Adipocyte (in vitro differentiated cells): ENCODE data around the gene KRTAP4-6.
"Not testable (repeated sequence)": the region's sequence is repeated elsewhere in the genome, so short reads cannot be mapped to it uniquely, and the experiment has no call there.

ENCODE experiments used
- DNase-seq: peaks from one replicate; pipeline ENCODE4 v3.0.0-alpha.2; 2015; ENCODE audit warnings: low read depth
- H3K27me3 ChIP-seq: replicated peaks from 2 replicates; pipeline ENCODE4 v1.7.0; 2013; ENCODE audit warnings: mild to moderate bottlenecking, low read length, moderate library complexity; ENCODE audit not compliant: control insufficient read depth, insufficient read depth
- H3K36me3 ChIP-seq: 2 replicates; pipeline ENCODE4 v1.7.0; 2013; ENCODE audit warnings: low read length, mild to moderate bottlenecking, moderate library complexity; ENCODE audit not compliant: control insufficient read depth, insufficient read depth, severe bottlenecking
- H3K4me1 ChIP-seq: 2 replicates; pipeline ENCODE4 v1.7.0; 2013; ENCODE audit warnings: mild to moderate bottlenecking, low read length, moderate library complexity; ENCODE audit not compliant: control insufficient read depth, insufficient read depth
- H3K4me3 ChIP-seq: 2 replicates; pipeline ENCODE4 v1.7.0; 2013; ENCODE audit warnings: mild to moderate bottlenecking, low read length, moderate library complexity
- H3K9ac ChIP-seq: 2 replicates; pipeline ENCODE4 v1.7.0; 2013; ENCODE audit warnings: mild to moderate bottlenecking, low read length, moderate library complexity
- H3K9me3 ChIP-seq: 2 replicates; pipeline ENCODE4 v1.7.0; 2013; ENCODE audit warnings: mild to moderate bottlenecking, low read length, moderate library complexity; ENCODE audit not compliant: control insufficient read depth

The KRTAP4-6 gene

DNA sequence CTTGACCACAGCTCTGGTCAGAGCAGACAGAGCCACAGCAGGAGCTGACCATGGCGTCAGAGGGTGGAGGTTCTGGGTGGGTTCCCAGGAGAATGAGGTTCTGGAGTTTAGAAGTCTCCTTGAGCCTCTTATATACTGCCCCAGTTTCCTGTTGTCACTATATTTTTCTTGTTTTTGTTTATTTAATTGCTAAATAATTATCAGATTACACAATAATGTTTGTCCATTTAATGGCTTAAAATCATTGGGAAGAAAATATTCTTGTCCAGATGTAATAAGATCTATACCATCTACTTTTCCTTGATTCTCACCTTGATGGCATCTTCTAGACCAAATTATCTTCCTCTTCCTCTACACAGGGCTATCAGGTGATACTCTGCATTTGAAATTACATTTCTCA, 27.8 kb upstream of the KRTAP4-6 start, which contains the start of gene KRTAP4-3:
KRTAP4-3 (minus strand) TSS at position 101 of the 400 bp plus-strand sequence; CDS start at position 52, 49 bp downstream.
- no peaks in the 10 kb centered on the region for H3K9me3 ChIP-seq
- no peaks in the 10 kb centered on the region for H3K4me1 ChIP-seq
- H3K27me3 ChIP-seq = no peaks in the 10 kb centered on the region
- no peak within 1 kb of the TSS for H3K9ac ChIP-seq
- DNase-seq = no peak
- H3K36me3 ChIP-seq = no peaks in the 10 kb centered on the region
- no peak within 1 kb of the TSS for H3K4me3 ChIP-seq

DNA sequence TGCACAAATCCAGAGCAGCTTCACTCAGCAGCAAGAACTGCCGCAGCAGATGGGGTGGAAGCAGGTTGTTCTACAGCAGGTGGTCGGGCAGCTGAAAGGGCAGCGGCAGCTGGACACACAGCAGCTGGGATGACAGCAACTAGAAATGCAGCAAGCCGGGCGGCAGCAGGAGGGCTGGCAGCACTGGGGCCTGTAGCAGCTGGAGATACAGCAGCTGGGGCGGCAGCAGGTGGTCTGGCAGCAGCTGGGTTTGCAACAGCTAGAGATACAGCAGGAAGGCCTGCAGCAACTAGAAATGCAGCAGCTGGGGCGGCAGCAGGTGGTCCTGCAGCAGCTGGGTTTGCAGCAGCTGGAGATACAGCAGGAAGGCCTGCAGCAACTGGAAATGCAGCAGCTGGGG, 27.2 kb upstream of the KRTAP4-6 start:
- H3K9me3 ChIP-seq = no peaks in the 10 kb centered on the region
- no peak for DNase-seq
- H3K27me3 ChIP-seq = no peaks in the 10 kb centered on the region
- H3K4me3 ChIP-seq = no peak overlapping the region
- H3K36me3 ChIP-seq = no peaks in the 10 kb centered on the region
- H3K9ac ChIP-seq = no peak overlapping the region
- no peaks in the 10 kb centered on the region for H3K4me1 ChIP-seq

DNA sequence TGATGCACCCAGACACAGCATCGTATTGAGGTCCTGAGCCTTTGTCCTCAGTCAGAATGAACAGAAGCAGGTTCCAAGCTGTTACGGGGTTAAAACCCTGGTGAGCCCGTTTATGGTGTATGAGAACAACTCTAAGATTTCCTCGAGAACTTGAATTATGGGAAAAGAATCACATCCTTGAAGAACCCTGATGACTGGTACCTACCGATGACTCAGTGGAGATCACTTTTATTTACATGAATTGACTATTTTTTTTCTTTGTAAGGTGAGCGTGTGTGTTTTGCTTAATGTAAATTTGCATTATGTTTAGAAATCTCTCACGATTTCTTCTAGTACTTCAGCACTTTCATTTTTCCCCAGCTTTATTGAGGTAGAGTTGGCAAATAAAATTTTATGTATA, 23.5 kb upstream of the KRTAP4-6 start:
- Histone ChIP-seq H3K9me3 (no peaks in the 10 kb centered on the region), H3K9ac (no peak overlapping the region), H3K4me1 (no peaks in the 10 kb centered on the region), H3K36me3 (no peaks in the 10 kb centered on the region), H3K4me3 (no peak overlapping the region), H3K27me3 (no peaks in the 10 kb centered on the region)
- no peak for DNase-seq

DNA sequence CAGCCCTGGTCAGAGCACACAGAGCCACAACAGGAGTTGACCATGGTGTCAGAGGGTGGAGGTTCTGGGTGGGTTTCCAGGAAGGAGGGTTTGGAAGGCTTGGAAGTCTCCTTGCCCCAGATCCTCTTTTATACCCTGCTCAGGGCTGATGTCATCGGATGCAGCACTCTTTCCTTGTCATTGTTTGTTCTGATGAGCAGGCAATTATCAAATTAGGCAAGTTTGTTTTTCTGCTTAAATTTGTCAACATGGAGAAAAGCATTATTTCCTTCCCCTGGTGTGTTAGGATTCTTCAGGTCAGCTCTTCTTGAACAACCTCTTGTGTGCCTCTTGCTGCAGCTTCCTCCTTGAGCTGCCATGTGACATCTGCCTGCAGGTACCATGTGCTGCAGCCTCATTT, 20.3 kb upstream of the KRTAP4-6 start, which contains the start of gene KRTAP4-4:
KRTAP4-4 (minus strand) TSS at position 101 of the 400 bp plus-strand sequence; CDS start at position 44, 57 bp downstream.
- DNase-seq = no peak
- Histone ChIP-seq H3K27me3 (no peaks in the 10 kb centered on the region), H3K36me3 (no peaks in the 10 kb centered on the region)

DNA sequence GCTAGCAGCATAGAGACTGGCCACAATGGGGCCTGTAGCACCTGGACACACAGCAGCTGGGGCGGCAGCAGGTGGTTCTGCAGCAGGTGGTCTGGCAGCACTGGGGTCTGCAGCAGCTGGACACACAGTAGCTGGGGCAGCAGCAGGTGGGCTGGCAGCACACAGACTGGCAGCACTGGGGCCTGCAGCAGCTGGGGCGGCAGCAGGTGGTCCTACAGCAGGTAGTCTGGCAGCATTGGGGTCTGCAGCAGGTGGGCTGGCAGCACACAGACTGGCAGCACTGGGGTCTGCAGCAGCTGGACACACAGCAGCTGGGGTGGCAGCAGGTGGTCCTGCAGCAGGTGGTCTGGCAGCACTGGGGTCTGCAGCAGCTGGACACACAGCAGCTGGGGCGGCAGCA, 19.8 kb upstream of the KRTAP4-6 start:
- not testable (repeated sequence) for H3K9ac ChIP-seq, H3K9me3 ChIP-seq, H3K4me3 ChIP-seq, DNase-seq, H3K4me1 ChIP-seq, H3K36me3 ChIP-seq, H3K27me3 ChIP-seq

More for the DNA sequence above, 20.3 kb upstream of the KRTAP4-6 start, which contains the start of gene KRTAP4-4:
- no peaks in the 10 kb centered on the region for H3K9me3 ChIP-seq
- no peaks in the 10 kb centered on the region for H3K4me1 ChIP-seq
- H3K4me3 ChIP-seq = no peak within 1 kb of the TSS
- no peak within 1 kb of the TSS for H3K9ac ChIP-seq

DNA sequence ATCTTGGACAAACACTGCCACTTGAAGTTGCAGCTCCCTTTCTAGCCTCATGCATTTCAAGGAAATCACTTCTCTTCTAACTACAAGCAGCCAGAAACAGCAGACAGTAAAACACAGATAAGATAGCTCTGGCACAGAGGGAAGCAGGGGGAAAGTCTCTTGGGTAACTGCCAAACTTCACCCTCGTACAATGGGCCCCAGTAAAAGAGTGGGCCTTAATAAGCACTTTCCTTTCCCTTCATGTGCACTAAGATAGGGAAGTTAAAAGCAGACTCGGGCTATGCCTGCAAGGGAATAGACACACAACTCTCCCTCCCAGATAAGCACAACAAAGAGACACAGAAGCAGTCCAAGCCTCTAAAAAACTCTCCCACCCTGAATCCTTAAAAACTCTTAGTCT, 13.5 kb upstream of the KRTAP4-6 start:
- Histone ChIP-seq H3K9me3 (no peaks in the 10 kb centered on the region), H3K36me3 (no peaks in the 10 kb centered on the region), H3K27me3 (no peaks in the 10 kb centered on the region), H3K9ac (no peak overlapping the region), H3K4me3 (no peak overlapping the region), H3K4me1 (no peaks in the 10 kb centered on the region)
- no peak for DNase-seq

DNA sequence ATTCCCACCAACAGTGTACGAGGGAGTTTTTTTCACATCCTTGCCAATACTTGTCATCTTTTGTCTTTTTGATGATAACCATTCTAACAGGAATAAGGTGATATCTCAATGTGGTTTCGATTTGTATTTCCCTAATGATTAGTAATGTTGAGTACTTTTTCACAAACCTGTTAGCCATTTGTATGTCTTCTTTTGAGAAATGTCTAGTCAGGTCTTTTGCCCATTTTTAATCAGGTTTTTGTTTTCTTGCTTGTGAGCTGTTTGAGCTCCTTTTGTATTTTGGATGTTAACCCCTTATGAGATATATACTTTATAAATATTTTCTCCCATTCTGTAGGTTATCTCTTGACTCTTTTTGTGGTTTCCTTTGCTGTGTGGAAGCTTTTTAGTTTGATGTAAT, 11.2 kb upstream of the KRTAP4-6 start:
- no peak overlapping the region for H3K9ac ChIP-seq

DNA sequence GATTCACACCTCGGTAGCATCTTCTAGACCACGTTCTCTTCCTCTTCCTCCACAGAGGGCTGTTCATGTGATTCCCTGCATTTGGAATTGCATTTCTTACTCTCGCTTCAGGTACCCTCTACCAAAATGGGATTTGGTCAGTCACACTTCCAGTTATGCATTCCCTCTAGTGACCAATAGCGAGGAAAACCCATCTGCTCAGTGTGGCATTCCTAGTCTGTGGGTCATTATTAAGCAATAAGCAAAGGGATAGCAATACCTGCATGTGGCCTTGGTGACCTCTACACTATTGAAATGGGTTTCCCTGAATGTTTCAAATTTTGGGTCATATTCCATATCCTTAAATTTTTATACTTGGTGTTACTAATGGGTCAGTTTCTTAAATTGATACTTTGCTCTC, 9.7 kb upstream of the KRTAP4-6 start:
- Histone ChIP-seq H3K27me3 (no peaks in the 10 kb centered on the region), H3K36me3 (no peaks in the 10 kb centered on the region), H3K9me3 (no peaks in the 10 kb centered on the region), H3K4me3 (no peak overlapping the region), H3K4me1 (no peaks in the 10 kb centered on the region), H3K9ac (no peak overlapping the region)
- no peak for DNase-seq

More for the DNA sequence above, 11.2 kb upstream of the KRTAP4-6 start:
- Histone ChIP-seq H3K4me3 (no peak overlapping the region), H3K4me1 (no peaks in the 10 kb centered on the region), H3K36me3 (no peaks in the 10 kb centered on the region), H3K9me3 (no peaks in the 10 kb centered on the region), H3K27me3 (no peaks in the 10 kb centered on the region)
- DNase-seq = no peak

DNA sequence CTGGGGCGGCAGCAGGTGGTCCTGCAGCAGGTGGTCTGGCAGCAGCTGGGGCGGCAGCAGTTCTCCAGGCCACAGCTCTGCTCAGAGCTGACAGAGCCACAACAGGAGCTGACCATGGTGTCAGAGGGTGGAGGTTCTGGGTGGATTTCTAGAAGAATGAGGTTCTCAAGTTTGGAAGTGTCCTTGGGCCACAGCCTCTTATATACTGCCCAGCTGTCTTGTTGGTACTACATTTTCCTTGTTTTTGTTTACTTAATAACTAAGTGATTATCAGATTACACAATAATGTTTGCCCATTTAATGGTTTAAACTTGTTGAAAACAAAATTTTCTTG, 9.3 kb upstream of the KRTAP4-6 start, which contains the start of gene KRTAP4-5:
KRTAP4-5 (minus strand) TSS at position 174 of the 334 bp plus-strand sequence; CDS start at position 116, 58 bp downstream.
- DNase-seq = no peak
- no peak within 1 kb of the TSS for H3K4me3 ChIP-seq
- H3K9me3 ChIP-seq = no peaks in the 10 kb centered on the region
- no peaks in the 10 kb centered on the region for H3K27me3 ChIP-seq
- H3K36me3 ChIP-seq = no peaks in the 10 kb centered on the region
- H3K4me1 ChIP-seq = no peaks in the 10 kb centered on the region
- H3K9ac ChIP-seq = no peak within 1 kb of the TSS

DNA sequence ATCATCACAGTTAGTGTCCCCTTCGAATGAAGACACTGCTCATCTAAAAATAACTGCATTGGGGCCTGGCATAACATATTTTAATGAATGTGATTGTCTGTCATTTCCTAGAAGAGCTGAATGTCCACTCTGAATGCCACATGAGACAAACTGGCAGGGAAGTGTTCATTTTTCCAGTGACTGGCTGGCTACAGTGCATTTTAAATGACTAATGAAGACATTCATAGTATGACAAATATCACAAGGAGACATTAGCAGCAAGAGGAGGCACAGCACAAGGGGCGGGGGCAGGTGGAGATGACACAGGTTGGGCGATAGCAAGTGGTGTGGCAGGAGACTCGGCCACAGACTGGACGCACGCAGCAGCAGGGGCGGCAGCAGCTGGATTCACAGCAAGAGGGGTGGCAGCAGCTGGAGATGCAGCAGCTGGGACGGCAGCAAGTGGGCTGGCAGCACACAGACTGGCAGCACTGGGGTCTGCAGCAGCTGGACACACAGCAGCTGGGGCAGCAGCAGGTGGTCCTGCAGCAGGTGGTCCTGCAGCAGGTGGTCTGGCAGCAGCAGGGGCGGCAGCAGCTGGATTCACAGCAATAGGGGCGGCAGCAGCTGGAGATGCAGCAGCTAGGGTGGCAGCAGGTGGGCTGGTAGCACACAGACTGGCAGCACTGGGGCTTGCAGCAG, 8.8 kb upstream of the KRTAP4-6 start:
- DNase-seq = not testable (repeated sequence)

DNA sequence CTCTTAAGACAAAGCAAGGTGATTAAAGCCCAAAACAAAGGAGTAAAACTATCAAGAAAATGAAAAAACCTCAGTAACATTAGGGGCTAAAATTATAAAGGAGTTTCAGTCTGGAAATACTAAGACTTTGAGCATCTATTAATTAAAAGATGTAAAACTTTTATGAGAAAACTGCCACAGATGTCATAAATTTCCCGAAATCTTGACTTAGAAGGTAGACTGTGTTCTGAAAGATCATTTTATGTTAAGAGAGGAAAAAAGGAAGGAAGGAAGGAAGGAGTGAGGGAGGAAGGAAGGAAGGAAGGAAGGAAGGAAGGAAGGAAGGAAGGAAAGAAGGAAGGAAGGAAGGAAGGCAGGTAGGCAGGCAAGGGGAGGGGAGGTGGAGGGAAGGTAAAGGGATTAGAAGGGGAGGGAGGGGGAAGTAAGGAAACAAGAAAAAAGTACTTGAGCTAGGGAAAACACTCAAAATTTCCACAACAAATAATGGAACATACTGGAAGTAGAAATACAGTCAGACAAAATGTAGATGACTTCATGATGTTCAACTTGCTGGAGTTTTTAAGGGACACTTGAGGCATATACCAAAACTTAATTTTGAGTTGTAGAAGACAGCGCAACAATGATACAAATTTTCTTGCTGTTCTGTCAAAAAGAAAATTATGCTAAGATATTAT, 7.3 kb upstream of the KRTAP4-6 start:
- H3K9me3 ChIP-seq = peaks cover 11% of the 10 kb centered on the region
- H3K9ac ChIP-seq = no peak overlapping the region
- no peaks in the 10 kb centered on the region for H3K4me1 ChIP-seq
- no peaks in the 10 kb centered on the region for H3K27me3 ChIP-seq
- H3K4me3 ChIP-seq = no peak overlapping the region
- DNase-seq = no peak
- no peaks in the 10 kb centered on the region for H3K36me3 ChIP-seq

More for the DNA sequence above, 8.8 kb upstream of the KRTAP4-6 start:
- not testable (repeated sequence) for H3K36me3 ChIP-seq, H3K27me3 ChIP-seq, H3K9me3 ChIP-seq, H3K9ac ChIP-seq, H3K4me3 ChIP-seq, H3K4me1 ChIP-seq
